Measurements from ENCODE around the gene TBC1D5.

The TBC1D5 gene

GRCh38 chr3:17153209-17153608 lies 589.2 kb downstream of the TBC1D5 start:
- no peaks in the 10 kb centered on the region for H4K20me1 ChIP-seq (ENCODE audit: insufficient read depth)
- H3K4me1 ChIP-seq (ENCODE audit: low read depth, poor library complexity, severe bottlenecking): peaks cover 18% of the 10 kb centered on the region
- no peak for TF ChIP-seq CTCF (conservative IDR thresholded peaks at IDR 0.05; ENCODE audit: low read depth, low read length)
- H3K36me3 ChIP-seq (ENCODE audit: insufficient read depth): no peaks in the 10 kb centered on the region
- peaks cover 6% of the 10 kb centered on the region; the same call in 1 of the 2 replicates for H3K27me3 ChIP-seq (ENCODE audit: insufficient read depth, low read depth)
- no peak overlapping the region for H3K9ac ChIP-seq
- H3K27ac ChIP-seq: no peak overlapping the region
- no peaks in the 10 kb centered on the region for H3K79me2 ChIP-seq (ENCODE audit: insufficient read depth, low read depth)
- no peak overlapping the region for H2AFZ ChIP-seq (ENCODE audit: low read depth)
- H3K4me3 ChIP-seq (IDR thresholded peaks at IDR 0.05; ENCODE audit: insufficient read depth, low read depth, low read length): no peak overlapping the region
- H3K4me2 ChIP-seq: no peak overlapping the region

GRCh38 chr3:17151598-17152373 lies 590.6 kb downstream of the TBC1D5 start:
- H3K4me1 ChIP-seq (ENCODE audit: low read depth, poor library complexity, severe bottlenecking): peaks cover 18% of the 10 kb centered on the region
- no peaks in the 10 kb centered on the region for H3K79me2 ChIP-seq (ENCODE audit: insufficient read depth, low read depth)
- H3K4me2 ChIP-seq: peak overlapping the region; percentile 57
- H3K27me3 ChIP-seq (ENCODE audit: insufficient read depth, low read depth): peaks cover 6% of the 10 kb centered on the region; the same call in 1 of the 2 replicates
- no peak overlapping the region for H3K27ac ChIP-seq
- no peak overlapping the region for H2AFZ ChIP-seq (ENCODE audit: low read depth)
- no peaks in the 10 kb centered on the region for H3K36me3 ChIP-seq (ENCODE audit: insufficient read depth)
- no peak overlapping the region for H3K4me3 ChIP-seq (IDR thresholded peaks at IDR 0.05; ENCODE audit: insufficient read depth, low read depth, low read length)
- no peak for TF ChIP-seq CTCF (conservative IDR thresholded peaks at IDR 0.05; ENCODE audit: low read depth, low read length)
- no peaks in the 10 kb centered on the region for H4K20me1 ChIP-seq (ENCODE audit: insufficient read depth)
- no peak overlapping the region for H3K9ac ChIP-seq

- H4K20me1 ChIP-seq (ENCODE audit: insufficient read depth): no peaks in the 10 kb centered on the region
- no peak overlapping the region for H2AFZ ChIP-seq (ENCODE audit: low read depth)
- no peak for TF ChIP-seq CTCF (conservative IDR thresholded peaks at IDR 0.05; ENCODE audit: low read depth, low read length)
- H3K27ac ChIP-seq: no peak overlapping the region
- H3K36me3 ChIP-seq (ENCODE audit: insufficient read depth): no peaks in the 10 kb centered on the region
- H3K27me3 ChIP-seq (ENCODE audit: insufficient read depth, low read depth): peaks cover 6% of the 10 kb centered on the region; the same call in 1 of the 2 replicates
- H3K79me2 ChIP-seq (ENCODE audit: insufficient read depth, low read depth): no peaks in the 10 kb centered on the region
- no peak overlapping the region for H3K4me3 ChIP-seq (IDR thresholded peaks at IDR 0.05; ENCODE audit: insufficient read depth, low read depth, low read length)
- H3K9ac ChIP-seq: no peak overlapping the region
- H3K4me2 ChIP-seq: no peak overlapping the region
- peaks cover 18% of the 10 kb centered on the region for H3K4me1 ChIP-seq (ENCODE audit: low read depth, poor library complexity, severe bottlenecking)
Observed at GRCh38 chr3:17149076-17149475, 593.4 kb downstream of the TBC1D5 start.

GRCh38 chr3:17144665-17144993 lies 597.8 kb downstream of the TBC1D5 start:
- H3K36me3 ChIP-seq (ENCODE audit: insufficient read depth): no peaks in the 10 kb centered on the region
- no peak overlapping the region for H3K4me3 ChIP-seq (IDR thresholded peaks at IDR 0.05; ENCODE audit: insufficient read depth, low read depth, low read length)
- H2AFZ ChIP-seq (ENCODE audit: low read depth): no peak overlapping the region
- no peaks in the 10 kb centered on the region for H4K20me1 ChIP-seq (ENCODE audit: insufficient read depth)
- no peak overlapping the region for H3K9ac ChIP-seq
- H3K4me1 ChIP-seq (ENCODE audit: low read depth, poor library complexity, severe bottlenecking): no peaks in the 10 kb centered on the region
- no peaks in the 10 kb centered on the region; the same call in 1 of the 2 replicates for H3K27me3 ChIP-seq (ENCODE audit: insufficient read depth, low read depth)
- no peak overlapping the region for H3K4me2 ChIP-seq
- TF ChIP-seq CTCF (conservative IDR thresholded peaks at IDR 0.05; ENCODE audit: low read depth, low read length): no peak
- H3K27ac ChIP-seq: no peak overlapping the region
- H3K79me2 ChIP-seq (ENCODE audit: insufficient read depth, low read depth): no peaks in the 10 kb centered on the region
